ENCODE data around the gene BSN.

The BSN gene

DNA sequence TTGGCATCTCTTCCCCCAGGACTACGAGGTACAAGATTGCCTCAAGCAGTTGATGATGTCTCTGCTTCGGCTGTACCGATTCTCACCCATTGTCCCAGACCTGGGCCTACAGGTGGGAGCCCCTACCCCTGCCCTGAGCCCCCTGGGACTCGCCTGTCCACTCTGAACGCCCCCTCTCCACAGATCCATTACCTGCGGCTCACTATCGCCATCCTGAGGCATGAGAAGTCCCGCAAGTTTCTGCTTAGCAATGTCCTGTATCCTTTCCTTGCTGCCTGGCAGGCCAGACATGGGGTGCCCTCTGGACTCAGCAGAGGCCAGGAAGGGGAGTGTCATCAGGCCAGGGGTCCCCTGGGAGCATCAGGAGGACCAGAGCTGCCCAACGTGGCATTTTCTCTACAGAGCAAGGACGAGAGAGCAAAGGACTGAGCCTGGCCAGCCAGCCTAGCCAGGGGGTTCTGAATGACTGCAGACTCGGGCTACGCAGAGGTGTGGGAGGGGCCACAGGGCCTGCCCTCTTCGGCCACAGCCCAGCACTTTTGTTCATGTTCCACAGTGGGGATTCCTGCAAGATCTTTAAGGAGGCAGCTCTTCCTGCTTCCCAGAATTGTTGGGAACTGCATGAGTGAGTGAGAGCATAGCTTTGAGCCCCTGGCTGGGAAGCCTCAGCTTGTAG lies 146.3 kb downstream of the BSN start:
- DNase-seq, result no peak

DNA sequence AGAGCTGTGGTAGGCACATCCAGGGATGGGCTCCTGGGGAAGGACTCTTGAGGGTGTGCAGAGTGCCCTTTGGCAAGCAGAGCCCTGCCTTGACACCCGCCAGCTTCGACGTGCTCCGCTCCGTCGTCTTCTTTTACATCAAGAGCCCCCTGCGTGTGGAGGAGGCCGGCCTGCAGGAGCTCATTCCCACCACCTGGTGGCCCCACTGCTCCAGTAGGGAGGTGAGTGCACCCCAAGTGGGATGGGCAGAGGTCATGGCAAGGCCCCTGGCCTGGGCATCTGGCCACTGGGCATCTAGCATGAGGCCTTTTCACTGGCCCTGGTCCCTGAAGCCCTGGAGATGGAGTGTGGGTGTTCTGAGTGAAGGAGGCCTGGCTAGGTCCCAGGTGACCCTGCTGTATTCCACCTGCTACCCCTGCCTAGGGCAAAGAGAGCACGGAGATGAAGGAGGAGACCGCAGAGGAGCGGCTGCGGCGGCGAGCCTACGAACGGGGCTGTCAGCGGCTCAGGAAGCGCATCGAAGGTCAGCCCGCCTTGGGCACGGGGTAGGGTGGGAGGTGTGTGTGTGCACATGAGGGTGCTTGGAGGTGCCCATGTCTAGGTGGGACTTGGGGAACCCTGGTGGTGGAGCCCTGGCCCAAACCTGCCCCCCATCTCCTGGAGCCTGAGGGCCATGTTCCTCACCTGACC lies 147.3 kb downstream of the BSN start:
- DNase-seq, result no peak

DNA sequence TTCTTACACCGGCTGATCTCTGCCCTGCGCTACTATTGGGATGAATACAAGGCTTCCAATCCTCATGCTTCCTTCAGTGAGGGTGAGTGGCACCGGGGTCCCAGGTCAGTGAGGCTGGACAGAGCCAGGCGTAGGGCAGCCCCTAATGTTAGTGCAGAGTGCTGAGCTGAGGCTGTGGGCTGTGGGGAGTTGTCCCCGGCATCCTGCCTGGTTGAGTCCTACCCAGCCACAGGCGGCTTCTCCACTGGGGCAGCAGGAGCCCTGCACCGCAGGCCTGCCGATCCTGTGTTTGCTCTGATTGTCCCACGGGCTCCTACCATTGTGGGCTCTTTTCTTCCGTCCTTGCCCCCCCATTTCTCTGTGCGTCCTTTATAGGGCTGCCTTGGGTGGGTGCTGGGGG lies 148.4 kb downstream of the BSN start:
- no peak for DNase-seq

DNA sequence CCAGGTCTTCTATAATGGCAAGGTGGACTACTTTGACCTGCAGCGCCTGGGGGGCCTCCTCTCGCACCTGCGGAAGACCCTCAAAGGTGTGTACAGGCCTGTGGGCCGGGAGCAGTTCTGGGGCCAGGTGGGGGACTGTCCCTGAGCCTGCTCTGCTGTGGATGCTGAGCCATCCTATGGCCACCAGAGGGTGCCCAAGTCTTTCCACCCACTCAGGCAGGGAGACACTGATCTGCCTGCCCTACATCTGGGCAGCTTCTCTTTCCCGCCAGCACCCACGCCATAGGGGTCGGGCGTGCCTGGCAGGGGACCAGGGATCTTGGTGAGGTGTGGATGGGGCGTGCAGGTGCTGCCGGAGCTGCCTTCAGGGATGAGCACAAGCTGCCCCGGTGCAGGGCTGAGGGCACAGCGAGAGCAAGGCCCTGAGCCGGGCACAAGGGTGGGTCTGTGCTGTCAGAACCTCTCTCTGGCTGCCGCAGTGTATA lies 149.2 kb downstream of the BSN start:
- DNase-seq, result no peak

DNA sequence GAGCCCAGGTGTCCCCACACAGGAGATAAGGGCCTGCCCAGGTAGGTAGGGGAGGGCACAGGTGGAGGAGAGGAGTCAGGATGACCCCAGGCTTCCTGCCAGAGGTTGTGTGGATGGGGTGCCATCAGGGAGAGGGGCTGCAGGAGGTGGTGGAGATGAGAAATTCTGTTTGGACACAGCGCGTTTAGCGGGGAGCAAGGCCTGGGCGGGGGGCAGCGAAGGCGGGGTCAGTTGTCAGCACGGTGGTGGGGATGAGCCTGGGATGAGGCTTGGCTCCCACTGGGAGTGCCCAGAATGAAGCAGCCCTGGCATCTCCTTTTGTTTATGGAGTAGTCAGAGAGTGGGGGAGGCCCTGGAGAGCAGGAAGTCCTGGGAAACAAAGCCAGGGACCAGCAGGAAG lies 149.7 kb downstream of the BSN start:
- no peak for DNase-seq

DNA sequence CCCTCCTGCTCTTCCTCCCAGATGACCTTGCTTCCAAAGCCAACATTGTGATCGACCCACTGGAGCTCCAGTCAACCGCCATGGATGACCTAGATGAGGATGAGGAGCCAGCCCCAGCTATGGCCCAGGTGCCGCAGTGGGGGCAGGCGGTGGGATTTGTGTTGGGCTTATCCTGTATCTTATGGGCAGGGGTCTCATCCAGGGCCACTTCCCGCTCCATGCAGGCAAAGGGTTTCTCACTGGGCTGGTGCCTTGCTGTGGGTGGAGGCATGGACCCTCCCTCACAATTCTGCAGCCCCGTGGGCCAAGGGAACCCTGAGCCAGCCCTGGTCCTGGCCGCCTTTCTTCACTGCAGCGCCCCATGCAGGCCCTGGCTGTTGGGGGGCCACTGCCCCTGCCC lies 150.4 kb downstream of the BSN start:
- no peak for DNase-seq

DNA sequence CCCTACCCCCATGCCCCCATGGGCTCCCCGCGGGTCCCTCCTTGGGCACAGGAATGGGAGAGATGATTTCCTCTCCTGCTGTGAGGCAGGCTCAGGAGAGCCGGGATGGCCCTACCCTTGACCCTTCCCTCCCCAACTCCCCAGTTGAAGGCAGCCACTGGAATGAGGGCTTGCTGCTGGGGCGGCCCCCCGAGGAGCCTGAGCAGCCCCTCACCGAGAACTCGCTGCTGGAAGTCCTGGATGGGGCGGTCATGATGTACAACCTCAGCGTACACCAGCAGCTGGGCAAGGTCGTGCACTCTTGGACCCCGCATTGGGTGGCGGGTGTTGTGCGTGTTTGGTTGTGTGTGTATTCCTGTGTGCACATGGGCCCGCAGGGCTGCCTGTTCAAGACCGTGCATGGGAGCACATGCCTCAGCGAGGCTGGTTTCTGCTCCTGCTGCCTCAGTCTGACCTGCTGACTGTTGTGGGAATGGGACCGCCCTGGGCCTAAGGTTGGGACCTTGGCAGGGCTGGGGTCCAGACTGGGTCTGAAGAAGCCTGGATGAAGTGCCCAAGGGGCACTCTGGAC lies 151.2 kb downstream of the BSN start:
- DNase-seq, result no peak

DNA sequence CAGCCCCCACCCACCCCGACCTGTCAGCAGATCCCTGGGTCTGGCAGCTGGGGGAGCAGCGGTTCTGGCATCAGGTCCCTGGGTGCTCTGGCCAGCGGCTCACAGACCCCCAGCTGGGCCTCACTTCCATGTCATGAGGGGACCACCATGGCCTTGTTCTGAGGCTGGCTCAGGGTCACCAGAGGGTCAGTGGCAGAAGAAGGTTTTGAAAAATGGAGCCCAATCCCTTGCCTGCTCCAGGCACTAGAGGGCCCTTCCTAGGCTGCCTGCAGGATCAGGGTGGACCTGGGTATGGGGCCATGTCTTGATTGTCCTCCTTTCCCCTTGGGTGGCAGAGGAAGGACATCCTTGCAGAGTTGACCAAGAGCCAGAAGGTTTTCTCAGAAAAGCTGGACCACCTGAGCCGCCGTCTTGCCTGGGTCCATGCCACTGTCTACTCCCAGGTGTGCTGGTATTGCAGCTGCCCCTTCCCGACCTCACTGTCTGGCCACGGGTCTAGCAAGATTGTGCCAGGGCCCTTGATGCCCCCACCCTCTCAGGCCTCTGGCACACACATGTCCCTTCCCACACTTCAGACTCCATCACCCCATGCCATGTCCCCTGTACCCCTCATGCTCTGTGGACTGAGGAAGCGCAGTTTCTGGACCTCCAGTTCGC lies 152.3 kb downstream of the BSN start:
- no peak for DNase-seq

DNA sequence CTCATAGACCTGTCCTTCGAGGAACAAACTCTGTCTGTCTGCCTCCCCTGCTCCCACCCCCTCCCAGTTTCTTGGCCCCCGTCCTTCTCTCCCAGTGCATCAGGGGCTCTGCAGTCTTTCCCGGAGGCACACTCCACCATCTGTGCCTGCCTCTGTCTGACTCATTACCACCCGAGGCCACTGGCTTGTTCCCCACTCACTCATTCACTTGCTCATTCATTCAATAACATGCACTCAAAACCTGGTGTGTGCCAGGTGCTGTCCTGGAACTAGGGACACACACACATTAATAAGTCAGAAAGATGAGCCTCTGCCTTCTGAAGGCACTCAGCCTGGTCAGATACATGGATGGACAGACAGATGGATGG lies 152.8 kb downstream of the BSN start:
- no peak for DNase-seq

DNA sequence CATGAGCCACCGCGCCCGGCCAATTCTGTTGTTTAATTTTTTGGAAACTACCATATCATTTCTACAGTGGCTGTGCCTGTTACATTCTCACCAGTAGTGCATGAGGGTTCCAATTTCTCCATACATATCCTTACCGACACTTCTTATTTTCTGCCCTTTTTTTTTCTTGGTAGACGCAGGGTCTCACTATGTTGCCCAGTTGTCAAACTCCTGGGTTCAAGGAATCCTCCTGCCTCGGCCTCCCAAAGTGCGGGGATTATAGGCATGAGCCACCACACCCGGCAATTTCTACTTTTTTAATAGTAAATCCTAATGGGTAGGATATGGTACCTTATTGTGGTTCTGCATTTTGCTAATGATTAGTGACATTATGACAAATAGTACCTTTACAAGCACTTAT lies 155.6 kb downstream of the BSN start:
- DNase-seq, result no peak

DNA sequence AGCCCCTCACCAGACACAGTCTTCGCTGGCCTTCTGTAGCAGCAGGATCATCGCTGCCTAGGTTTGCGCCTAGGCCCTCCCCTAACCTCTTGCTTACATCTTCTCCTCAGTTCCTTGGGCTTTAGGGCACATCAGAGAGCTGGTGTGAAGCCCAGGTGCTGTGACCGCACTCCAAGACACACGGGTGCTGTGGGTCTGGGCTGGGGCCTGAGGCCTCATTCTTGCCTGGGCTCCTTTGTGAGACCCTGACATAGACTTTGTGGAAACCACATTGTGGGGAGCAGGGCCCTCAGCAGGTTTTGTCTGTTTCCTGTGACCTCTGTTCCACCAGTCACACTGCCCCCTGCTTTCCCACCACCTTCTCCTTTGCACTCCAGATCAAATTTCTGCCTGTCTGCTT lies 157.2 kb downstream of the BSN start:
- no peak for DNase-seq

DNA sequence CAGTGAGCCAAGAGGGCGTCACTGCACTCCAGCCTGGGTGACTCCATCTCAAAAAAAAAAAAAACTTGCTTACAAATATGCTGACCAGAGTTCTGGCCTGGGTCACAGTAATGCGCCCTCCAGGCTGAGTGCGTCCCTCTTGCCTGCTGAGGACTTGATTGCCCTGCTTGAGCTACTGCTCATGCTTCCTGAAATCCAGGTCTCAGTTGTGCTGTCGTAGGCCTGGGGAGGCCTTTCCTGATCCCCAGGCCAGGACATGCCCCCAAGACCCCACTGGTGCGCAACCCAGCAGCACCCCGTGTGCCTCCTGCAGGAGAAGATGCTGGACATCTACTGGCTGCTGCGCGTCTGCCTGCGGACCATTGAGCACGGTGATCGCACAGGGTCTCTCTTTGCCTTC lies 157.9 kb downstream of the BSN start:
- no peak for DNase-seq

DNA sequence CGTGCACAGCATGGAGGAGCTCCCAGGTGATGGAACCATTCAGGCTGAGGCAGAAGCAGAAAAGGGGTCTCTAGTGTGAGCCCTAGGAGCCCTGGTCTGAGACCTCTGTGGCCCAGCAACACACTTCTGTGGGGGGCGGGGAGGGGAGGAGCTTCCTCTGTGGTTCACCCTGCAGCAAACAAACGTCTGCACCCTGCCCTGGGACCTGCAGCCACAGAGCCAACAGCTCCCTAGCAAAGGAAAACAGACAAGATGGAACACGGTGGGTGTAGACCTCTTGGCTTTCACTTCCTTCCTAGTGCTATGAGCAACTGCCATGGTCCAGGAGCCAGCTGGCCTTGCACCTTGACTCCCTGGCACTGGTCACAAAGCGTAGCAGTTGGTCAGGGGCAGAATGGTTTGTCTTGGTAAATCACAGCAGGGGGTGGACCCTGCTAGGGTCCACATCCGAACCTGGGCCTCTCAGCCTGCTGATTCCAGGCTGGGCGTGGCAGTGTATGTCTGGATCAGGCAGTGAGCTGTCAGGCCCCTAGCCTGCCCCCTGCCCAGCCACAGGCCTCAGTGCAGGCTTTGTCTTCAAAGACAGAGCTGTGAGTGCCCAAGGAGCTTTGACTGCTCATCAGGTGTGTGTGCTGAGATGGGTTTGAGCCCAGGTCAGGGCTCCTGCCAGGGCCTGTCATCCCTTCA lies 158.5 kb downstream of the BSN start:
- no peak for DNase-seq

DNA sequence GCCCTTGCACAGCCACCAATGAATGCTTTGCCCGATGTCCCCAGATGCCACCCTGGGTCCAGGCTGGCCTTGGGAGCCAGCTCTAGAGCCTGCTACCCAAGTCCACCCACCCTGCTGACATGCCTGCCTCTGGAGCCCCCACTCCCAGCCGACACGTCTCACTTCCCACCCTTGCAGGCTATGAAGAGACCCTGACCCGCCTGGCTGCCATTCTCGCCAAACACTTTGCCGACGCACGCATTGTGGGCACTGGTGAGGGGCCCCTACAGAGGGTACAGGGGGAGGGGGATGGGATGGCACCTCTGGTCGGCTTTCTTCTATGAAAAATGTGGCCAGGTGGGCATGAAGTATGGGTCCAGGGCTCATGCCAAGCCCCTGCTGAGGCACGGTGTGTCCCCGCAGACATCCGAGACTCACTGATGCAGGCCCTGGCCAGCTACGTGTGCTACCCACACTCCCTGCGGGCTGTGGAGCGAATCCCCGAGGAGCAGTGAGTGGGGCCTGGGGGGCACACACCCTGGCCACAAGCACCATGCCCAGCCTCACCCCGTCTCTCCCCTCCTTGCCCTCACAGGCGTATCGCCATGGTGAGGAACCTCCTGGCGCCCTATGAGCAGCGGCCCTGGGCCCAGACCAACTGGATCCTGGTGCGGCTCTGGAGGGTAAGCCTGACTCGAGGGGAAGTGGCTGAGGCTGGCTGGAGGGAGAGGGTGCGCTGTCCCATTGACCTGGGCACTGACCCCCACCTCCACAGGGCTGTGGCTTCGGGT lies 159.2 kb downstream of the BSN start:
- no peak for DNase-seq

DNA sequence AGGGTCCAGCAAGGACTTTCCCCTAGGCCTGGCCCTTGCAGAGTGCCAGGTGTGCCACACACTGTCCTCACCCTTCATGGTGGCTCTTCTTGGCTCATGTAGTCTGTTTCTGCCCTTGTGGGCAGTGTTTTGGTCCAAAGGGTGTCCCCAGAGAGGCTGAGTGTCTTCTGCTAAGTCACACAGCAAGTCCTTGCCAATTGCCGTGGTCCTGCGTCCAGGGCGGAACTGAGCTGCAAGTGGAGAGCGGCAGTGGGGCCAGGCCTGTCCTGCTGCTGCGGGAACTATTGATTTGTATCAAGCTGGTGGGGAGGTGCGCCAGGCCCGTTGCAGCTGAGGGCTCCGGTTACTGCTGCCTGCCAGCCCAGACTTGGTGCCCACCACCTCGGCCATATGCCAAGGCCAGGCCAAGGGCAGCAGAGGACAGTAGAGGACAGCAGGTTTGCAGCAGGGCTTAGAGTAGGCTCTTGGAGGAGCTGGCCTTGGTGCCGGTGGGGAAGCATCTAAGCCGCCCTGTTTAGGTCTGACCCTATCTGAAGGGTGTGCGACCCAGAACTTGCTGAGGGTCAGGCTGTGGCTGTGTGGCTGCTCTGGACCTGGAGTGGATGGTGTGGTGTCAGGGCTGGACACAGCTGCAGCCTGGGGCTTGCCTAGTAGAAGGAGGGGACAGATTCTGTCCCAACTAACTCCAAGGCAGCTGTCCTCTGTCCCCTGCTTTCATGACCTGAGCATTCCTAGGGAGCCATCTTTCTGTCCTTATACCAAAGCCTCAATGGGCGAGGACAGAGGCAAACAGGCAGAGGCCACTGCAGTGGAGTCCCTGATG lies 160.7 kb downstream of the BSN start:
- DNase-seq, result no peak

DNA sequence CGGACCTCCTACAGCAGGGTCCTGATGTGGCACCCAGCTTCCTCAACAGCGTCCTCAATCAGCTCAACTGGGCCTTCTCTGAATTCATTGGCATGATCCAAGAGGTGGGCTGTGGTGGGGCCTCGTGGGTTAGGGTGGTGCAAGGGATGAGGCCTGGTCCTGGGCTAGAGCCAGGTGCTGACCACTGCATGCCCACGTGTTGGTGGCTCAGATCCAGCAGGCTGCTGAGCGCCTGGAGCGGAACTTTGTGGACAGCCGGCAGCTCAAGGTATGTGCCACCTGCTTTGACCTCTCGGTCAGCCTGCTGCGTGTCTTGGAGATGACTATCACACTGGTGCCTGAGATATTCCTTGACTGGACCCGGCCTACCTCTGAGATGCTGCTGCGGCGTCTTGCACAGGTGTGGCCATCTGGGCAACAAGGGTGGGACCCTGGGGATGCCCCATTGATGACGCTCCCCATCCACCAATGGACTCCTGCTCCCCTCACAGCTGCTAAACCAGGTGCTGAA lies 161.4 kb downstream of the BSN start:
- DNase-seq, result no peak

DNA sequence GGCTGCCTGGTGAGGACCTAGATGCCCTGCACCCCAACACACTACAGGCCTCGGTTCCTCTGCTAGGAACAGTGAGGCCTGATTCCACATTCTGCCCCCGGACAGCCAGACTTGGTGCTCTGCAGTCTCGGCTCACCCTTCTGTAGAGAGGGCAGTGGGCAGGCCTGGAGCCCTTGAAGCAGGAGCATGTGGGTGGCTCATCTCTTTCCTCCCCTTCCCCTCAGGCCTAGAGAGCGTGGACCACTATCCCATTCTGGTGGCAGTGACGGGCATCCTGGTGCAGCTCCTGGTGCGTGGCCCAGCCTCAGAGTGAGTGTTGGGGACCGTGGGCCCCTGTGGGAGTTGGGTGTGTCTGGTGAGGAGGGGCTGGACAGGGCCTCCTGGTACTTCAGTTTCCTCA lies 161.9 kb downstream of the BSN start:
- no peak for DNase-seq

DNA sequence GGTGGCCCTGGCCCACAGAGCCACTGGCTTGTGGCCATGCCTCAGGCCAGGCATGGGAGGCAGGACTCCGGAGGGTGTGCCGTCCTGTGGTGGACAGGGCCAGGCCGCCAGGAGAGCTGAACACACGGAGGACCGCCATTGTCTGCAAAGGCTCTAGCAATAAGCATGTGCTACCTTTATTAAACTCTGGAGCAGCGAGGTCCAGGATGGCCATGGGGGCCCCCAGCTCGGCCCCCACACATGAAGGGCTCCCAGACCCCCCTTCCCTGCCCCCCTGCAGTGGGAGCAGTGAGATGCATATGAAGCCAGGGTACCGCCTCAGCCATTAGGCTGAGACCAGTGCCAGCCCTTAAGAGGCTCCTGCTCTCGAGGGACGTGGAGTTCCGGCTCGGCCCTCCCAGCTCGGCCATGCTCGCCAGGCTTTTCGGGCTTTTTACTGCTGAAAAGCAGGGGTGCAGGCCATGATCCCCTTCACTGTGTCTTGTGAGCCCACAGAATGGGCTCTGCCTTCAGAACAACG lies 162.5 kb downstream of the BSN start:
- no peak for DNase-seq

DNA sequence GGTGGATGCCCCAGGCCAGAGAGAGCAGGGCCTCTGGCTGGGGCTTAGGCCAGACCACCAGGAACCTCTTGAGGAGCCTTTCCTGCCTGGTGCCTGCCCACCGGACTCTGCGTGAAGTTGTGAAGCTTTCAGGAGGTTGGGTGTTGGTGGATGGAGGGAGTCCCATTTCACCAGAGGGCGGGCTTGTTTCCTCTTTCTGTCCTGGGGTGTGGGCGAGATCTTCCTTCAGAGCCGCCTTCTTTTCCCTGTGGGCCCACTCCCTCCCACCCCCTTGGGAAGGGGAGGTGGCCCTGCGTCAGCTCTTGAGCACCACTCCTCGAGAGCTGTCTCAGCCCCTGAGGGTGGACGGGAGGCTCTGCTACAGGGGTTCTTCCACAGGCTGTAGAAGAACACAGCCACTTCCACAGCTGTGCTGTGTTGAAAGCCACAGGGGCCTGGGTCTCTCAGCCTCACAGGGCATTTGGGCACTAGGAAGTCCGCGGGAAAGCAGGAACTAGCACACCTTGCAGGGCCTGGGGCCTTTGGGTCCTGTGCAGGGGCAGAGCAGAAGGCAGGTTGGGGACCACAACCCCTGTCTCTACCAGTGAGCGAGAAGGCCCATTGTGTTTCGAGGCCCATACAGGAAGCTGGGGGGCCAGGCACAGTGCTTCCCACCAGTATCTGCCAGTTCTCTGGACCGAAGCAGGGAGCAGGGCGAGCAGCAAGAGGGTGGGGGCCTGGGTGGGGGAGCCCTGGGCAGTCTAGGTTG lies 163.1 kb downstream of the BSN start:
- no peak for DNase-seq

All from NCI-H2227 treated with DMSO at 0.1 percent for 48 hours (cell line).